ENCODE data around the gene CYP24A1. TPM values are rescaled to one million over a fixed set of nuclear protein-coding genes. Genes with fewer than 3 reads are reported as not detected.

CYP24A1 gene
- total and polyA plus RNA-seq, 2 of the 13 experiments (the other 11 are each of a cell fraction or from before 2014, with no cell fraction given) = 9.4 to 32.7 TPM

DNA sequence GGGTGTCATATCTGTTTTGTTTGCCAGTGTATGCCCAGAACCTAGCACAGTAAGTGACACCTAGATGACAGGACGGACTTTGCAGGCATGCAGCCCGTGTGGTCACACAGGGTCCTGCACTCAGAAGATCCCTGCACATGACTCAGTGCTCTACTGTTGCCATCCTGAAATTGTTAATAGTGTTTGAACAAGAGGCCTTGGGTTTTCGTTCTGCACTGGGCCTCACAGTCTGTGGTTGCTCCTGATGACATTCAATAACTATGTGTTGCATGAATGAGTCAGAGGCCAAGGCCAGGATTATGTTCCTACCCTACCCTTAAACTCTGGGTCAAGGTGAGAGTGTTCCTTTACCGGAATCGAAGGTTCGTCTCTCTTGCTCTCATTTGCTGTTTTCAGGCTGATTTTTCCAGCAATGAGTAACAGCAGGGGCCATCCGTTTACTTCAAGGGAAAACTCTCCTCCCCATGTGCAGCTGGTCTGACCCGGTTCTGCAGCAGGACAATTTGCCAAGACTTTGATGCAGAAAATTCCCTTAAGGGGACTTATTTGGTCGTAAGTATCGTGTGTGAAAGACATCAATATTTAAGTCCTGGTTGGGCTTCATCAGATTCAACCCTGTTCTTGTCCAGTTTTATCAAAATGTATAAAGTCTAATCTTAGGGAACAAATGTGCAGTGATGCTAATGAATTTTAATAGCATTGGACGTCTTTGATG is 21.1 kb upstream of the CYP24A1 start (continued):
- TF ChIP-seq ZNF331 (CRISPR knock-in tag; IDR thresholded peaks at IDR 0.05) (peak; percentile 94), TARDBP (CRISPR knock-in tag; IDR thresholded peaks at IDR 0.05) (peak; percentile 94), GATAD1 (CRISPR knock-in tag; IDR thresholded peaks at IDR 0.05) (peak; percentile 80), RAD21 (CRISPR knock-in tag; IDR thresholded peaks at IDR 0.05) (peak; percentile 92), BRD4 (CRISPR knock-in tag; IDR thresholded peaks at IDR 0.05) (peak; percentile 76), KDM6A (CRISPR knock-in tag; IDR thresholded peaks at IDR 0.05; ENCODE audit: low read depth) (peak; percentile 90), MBD4 (IDR thresholded peaks at IDR 0.05; ENCODE audit: borderline replicate concordance, low read length) (peak; percentile 92; the same call in 1 of the 2 replicates), ZNF782 (CRISPR knock-in tag; IDR thresholded peaks at IDR 0.05; ENCODE audit: borderline replicate concordance) (no peak), ZNF556 (CRISPR knock-in tag; IDR thresholded peaks at IDR 0.05; ENCODE audit: borderline replicate concordance) (peak; percentile 57; the same call in 1 of the 2 replicates)
- TF ChIP-seq, protein P1, sequence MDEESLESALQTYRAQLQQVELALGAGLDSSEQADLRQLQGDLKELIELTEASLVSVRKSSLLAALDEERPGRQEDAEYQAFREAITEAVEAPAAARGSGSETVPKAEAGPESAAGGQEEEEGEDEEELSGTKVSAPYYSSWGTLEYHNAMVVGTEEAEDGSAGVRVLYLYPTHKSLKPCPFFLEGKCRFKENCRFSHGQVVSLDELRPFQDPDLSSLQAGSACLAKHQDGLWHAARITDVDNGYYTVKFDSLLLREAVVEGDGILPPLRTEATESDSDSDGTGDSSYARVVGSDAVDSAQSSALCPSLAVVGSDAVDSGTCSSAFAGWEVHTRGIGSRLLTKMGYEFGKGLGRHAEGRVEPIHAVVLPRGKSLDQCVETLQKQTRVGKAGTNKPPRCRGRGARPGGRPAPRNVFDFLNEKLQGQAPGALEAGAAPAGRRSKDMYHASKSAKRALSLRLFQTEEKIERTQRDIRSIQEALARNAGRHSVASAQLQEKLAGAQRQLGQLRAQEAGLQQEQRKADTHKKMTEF (CRISPR knock-in tag; IDR thresholded peaks at IDR 0.05) = peak; percentile 99
- TF ChIP-seq, protein P2, sequence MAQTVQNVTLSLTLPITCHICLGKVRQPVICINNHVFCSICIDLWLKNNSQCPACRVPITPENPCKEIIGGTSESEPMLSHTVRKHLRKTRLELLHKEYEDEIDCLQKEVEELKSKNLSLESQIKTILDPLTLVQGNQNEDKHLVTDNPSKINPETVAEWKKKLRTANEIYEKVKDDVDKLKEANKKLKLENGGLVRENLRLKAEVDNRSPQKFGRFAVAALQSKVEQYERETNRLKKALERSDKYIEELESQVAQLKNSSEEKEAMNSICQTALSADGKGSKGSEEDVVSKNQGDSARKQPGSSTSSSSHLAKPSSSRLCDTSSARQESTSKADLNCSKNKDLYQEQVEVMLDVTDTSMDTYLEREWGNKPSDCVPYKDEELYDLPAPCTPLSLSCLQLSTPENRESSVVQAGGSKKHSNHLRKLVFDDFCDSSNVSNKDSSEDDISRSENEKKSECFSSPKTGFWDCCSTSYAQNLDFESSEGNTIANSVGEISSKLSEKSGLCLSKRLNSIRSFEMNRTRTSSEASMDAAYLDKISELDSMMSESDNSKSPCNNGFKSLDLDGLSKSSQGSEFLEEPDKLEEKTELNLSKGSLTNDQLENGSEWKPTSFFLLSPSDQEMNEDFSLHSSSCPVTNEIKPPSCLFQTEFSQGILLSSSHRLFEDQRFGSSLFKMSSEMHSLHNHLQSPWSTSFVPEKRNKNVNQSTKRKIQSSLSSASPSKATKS (CRISPR knock-in tag; IDR thresholded peaks at IDR 0.05) = no peak
- TF ChIP-seq, protein P3, sequence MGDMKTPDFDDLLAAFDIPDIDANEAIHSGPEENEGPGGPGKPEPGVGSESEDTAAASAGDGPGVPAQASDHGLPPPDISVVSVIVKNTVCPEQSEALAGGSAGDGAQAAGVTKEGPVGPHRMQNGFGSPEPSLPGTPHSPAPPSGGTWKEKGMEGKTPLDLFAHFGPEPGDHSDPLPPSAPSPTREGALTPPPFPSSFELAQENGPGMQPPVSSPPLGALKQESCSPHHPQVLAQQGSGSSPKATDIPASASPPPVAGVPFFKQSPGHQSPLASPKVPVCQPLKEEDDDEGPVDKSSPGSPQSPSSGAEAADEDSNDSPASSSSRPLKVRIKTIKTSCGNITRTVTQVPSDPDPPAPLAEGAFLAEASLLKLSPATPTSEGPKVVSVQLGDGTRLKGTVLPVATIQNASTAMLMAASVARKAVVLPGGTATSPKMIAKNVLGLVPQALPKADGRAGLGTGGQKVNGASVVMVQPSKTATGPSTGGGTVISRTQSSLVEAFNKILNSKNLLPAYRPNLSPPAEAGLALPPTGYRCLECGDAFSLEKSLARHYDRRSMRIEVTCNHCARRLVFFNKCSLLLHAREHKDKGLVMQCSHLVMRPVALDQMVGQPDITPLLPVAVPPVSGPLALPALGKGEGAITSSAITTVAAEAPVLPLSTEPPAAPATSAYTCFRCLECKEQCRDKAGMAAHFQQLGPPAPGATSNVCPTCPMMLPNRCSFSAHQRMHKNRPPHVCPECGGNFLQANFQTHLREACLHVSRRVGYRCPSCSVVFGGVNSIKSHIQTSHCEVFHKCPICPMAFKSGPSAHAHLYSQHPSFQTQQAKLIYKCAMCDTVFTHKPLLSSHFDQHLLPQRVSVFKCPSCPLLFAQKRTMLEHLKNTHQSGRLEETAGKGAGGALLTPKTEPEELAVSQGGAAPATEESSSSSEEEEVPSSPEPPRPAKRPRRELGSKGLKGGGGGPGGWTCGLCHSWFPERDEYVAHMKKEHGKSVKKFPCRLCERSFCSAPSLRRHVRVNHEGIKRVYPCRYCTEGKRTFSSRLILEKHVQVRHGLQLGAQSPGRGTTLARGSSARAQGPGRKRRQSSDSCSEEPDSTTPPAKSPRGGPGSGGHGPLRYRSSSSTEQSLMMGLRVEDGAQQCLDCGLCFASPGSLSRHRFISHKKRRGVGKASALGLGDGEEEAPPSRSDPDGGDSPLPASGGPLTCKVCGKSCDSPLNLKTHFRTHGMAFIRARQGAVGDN (CRISPR knock-in tag; IDR thresholded peaks at IDR 0.05) = no peak
- TF ChIP-seq, protein P4, sequence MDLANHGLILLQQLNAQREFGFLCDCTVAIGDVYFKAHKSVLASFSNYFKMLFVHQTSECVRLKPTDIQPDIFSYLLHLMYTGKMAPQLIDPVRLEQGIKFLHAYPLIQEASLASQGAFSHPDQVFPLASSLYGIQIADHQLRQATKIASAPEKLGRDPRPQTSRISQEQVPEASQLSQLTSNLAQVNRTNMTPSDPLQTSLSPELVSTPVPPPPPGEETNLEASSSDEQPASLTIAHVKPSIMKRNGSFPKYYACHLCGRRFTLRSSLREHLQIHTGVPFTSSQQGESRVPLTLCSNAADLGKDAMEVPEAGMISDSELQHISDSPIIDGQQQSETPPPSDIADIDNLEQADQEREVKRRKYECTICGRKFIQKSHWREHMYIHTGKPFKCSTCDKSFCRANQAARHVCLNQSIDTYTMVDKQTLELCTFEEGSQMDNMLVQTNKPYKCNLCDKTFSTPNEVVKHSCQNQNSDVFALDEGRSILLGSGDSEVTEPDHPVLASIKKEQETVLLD (CRISPR knock-in tag; IDR thresholded peaks at IDR 0.05; ENCODE audit: low read depth) = 0 out of 2 replicates have a peak, but pooled peaks have one; percentile 53
- TF ChIP-seq, protein P5, sequence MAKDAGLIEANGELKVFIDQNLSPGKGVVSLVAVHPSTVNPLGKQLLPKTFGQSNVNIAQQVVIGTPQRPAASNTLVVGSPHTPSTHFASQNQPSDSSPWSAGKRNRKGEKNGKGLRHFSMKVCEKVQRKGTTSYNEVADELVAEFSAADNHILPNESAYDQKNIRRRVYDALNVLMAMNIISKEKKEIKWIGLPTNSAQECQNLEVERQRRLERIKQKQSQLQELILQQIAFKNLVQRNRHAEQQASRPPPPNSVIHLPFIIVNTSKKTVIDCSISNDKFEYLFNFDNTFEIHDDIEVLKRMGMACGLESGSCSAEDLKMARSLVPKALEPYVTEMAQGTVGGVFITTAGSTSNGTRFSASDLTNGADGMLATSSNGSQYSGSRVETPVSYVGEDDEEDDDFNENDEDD (CRISPR knock-in tag; IDR thresholded peaks at IDR 0.05; ENCODE audit: borderline replicate concordance) = peak; percentile 51; the same call in 1 of the 2 replicates
- TF ChIP-seq, protein P6, sequence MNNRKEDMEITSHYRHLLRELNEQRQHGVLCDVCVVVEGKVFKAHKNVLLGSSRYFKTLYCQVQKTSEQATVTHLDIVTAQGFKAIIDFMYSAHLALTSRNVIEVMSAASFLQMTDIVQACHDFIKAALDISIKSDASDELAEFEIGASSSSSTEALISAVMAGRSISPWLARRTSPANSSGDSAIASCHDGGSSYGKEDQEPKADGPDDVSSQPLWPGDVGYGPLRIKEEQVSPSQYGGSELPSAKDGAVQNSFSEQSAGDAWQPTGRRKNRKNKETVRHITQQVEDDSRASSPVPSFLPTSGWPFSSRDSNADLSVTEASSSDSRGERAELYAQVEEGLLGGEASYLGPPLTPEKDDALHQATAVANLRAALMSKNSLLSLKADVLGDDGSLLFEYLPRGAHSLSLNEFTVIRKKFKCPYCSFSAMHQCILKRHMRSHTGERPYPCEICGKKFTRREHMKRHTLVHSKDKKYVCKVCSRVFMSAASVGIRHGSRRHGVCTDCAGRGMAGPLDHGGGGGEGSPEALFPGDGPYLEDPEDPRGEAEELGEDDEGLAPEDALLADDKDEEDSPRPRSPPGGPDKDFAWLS (CRISPR knock-in tag; IDR thresholded peaks at IDR 0.05; ENCODE audit: borderline replicate concordance) = 0 out of 2 replicates have a peak, but pooled peaks have one; percentile 72
